HG03571 (cell line): ENCODE results near the gene TSACC.

Experiments used
- ATAC-seq: cut with Tn5 transposase; IDR thresholded peaks from one replicate; pipeline ENCODE4 v1.9.1; 2021; ENCODE audit not compliant: unreplicated experiment

TSACC gene

GRCh38 chr1:156391701-156392100, 53.4 kb downstream of the TSACC start:
- ATAC-seq, result no peak

- no peak for ATAC-seq
Observed at GRCh38 chr1:156392452-156392853, 54.1 kb downstream of the TSACC start.

- ATAC-seq, result no peak
Observed at GRCh38 chr1:156393095-156393494, 54.8 kb downstream of the TSACC start.

GRCh38 chr1:156394082-156394481, 55.8 kb downstream of the TSACC start:
- no peak for ATAC-seq

- no peak for ATAC-seq
Observed at GRCh38 chr1:156394835-156395461, 56.6 kb downstream of the TSACC start.
